ENCODE results near the gene MROH9.
"Not testable (repeated sequence)": the region's sequence is repeated elsewhere in the genome, so short reads cannot be mapped to it uniquely, and the experiment has no call there.

MROH9 gene

DNA sequence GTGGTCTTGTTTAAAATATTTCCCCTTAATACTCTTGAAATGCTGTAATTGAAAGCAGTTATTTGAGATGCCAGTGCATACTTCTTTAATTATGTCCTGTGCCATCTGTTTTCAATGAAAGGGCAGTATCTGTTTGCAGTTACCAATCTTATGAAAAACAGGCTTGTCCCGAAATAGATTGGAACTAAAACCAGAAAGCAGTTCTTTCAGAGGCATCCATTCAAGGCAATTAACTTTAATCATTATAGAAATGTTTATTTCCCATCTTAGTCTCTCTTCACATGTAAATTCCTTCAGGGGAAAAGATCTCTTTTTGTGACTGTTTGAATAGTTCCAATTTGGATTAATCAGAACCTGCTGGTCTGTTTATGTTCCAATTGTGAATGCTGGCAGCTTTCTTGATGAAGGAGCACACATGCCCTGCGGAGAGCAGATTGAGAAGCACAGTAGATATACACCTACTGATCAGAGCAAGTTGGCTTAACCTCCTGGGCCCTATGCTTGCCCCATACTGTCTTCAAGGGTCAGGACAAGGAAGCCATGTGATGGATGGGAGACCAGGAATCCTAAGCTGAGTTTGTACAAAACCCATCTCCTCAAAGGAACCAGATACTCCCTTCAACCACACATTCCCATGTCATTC lies 41.6 kb upstream of the MROH9 start:
- Histone ChIP-seq H3K27ac (no peak overlapping the region), H3K36me3 (no peaks in the 10 kb centered on the region), H3K9me3 (no peaks in the 10 kb centered on the region), H3K4me3 (ENCODE audit: low read depth in 1 of 2, low read length in 1 of 2) (no peak overlapping the region), H3K27me3 (no peaks in the 10 kb centered on the region), H3K4me1 (ENCODE audit: control insufficient read depth in 1 of 2, insufficient read depth in 1 of 2, low read depth in 1 of 2, low read length in 1 of 2) (no peaks in the 10 kb centered on the region)
- TF ChIP-seq, protein P1, sequence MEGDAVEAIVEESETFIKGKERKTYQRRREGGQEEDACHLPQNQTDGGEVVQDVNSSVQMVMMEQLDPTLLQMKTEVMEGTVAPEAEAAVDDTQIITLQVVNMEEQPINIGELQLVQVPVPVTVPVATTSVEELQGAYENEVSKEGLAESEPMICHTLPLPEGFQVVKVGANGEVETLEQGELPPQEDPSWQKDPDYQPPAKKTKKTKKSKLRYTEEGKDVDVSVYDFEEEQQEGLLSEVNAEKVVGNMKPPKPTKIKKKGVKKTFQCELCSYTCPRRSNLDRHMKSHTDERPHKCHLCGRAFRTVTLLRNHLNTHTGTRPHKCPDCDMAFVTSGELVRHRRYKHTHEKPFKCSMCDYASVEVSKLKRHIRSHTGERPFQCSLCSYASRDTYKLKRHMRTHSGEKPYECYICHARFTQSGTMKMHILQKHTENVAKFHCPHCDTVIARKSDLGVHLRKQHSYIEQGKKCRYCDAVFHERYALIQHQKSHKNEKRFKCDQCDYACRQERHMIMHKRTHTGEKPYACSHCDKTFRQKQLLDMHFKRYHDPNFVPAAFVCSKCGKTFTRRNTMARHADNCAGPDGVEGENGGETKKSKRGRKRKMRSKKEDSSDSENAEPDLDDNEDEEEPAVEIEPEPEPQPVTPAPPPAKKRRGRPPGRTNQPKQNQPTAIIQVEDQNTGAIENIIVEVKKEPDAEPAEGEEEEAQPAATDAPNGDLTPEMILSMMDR (IDR thresholded peaks at IDR 0.05), result no peak

DNA sequence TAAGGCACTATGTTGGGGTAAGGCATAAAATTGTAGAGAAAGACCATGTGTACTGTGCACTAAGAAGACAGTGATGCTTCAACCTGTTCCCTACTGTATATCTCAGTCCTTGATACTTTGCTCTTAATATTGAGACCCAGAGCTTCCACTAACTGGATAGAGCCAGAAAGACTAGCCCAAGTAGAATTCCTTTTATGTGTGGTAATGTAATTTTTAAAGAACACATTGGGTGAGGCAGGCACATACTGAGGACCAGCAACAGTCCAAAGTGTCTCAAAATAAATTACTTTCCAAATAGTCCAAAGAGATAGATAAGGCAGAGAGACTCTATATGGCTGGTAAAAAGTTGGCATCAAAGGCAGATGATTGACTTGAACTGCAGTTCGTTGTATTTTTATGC lies 31.4 kb upstream of the MROH9 start:
- TF ChIP-seq, protein P1 (IDR thresholded peaks at IDR 0.05), result no peak
- Histone ChIP-seq H3K9me3 (no peaks in the 10 kb centered on the region), H3K36me3 (no peaks in the 10 kb centered on the region), H3K4me1 (ENCODE audit: control insufficient read depth in 1 of 2, insufficient read depth in 1 of 2, low read depth in 1 of 2, low read length in 1 of 2) (no peaks in the 10 kb centered on the region), H3K27me3 (no peaks in the 10 kb centered on the region), H3K4me3 (ENCODE audit: low read depth in 1 of 2, low read length in 1 of 2) (no peak overlapping the region), H3K27ac (no peak overlapping the region)

DNA sequence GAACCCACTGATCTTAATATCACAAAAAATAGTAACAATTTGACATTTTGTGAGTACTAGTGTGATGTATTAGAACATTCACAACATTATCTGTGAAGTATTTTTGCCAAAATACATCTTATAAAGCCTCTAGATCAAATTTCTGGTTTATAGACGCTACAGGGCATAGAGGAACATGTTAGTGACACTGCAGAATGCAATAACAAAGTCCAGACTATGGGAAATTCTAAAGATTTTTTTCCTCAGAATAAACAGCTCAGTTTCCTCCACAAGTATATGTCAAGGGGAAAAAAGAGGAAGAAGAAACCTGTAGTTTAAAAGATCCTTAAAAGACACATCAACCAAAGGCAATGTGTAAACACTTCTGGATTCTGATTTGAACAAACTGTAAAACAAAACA lies 26.4 kb upstream of the MROH9 start:
- Histone ChIP-seq H3K4me1 (ENCODE audit: control insufficient read depth in 1 of 2, insufficient read depth in 1 of 2, low read depth in 1 of 2, low read length in 1 of 2) (no peaks in the 10 kb centered on the region), H3K4me3 (ENCODE audit: low read depth in 1 of 2, low read length in 1 of 2) (no peak overlapping the region), H3K27ac (no peak overlapping the region), H3K27me3 (no peaks in the 10 kb centered on the region), H3K36me3 (no peaks in the 10 kb centered on the region), H3K9me3 (no peaks in the 10 kb centered on the region)
- TF ChIP-seq, protein P1 (IDR thresholded peaks at IDR 0.05), result no peak

DNA sequence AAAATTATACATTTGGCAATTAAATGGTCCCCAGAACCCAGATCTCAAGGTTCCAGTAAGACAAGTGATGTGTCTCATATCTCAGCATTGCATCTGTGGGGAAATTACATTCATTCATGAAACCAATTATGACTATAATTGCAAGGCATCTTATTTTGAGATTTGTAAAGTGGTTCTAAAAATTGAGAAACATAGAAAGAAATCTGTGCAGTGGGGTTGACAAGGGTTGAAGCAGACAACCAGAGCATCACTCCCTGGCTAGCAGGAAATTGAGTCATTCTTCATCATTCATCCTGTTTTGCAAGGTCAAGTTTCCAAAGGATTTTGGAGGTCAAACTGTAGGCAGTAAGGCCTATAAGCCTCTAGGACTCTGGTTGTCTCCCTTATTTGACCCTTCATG lies 25.1 kb upstream of the MROH9 start:
- no peaks in the 10 kb centered on the region for H3K27me3 ChIP-seq
- H3K4me3 ChIP-seq (ENCODE audit: low read depth in 1 of 2, low read length in 1 of 2), result no peak overlapping the region
- no peaks in the 10 kb centered on the region for H3K4me1 ChIP-seq (ENCODE audit: control insufficient read depth in 1 of 2, insufficient read depth in 1 of 2, low read depth in 1 of 2, low read length in 1 of 2)
- no peaks in the 10 kb centered on the region for H3K36me3 ChIP-seq
- TF ChIP-seq, protein P1 (IDR thresholded peaks at IDR 0.05), result no peak
- H3K27ac ChIP-seq, result no peak overlapping the region
- no peaks in the 10 kb centered on the region for H3K9me3 ChIP-seq

- Histone ChIP-seq H3K9me3 (no peaks in the 10 kb centered on the region), H3K36me3 (no peaks in the 10 kb centered on the region), H3K27me3 (no peaks in the 10 kb centered on the region), H3K4me3 (ENCODE audit: low read depth in 1 of 2, low read length in 1 of 2) (no peak overlapping the region), H3K4me1 (ENCODE audit: control insufficient read depth in 1 of 2, insufficient read depth in 1 of 2, low read depth in 1 of 2, low read length in 1 of 2) (no peaks in the 10 kb centered on the region), H3K27ac (no peak overlapping the region)
- TF ChIP-seq, protein P1 (IDR thresholded peaks at IDR 0.05), result no peak
Observed at GRCh38 chr1:170917373-170917772, 18.0 kb upstream of the MROH9 start.

GRCh38 chr1:170924656-170925055 lies 10.7 kb upstream of the MROH9 start:
- not testable (repeated sequence) for H3K4me1 ChIP-seq (ENCODE audit: control insufficient read depth in 1 of 2, insufficient read depth in 1 of 2, low read depth in 1 of 2, low read length in 1 of 2); H3K36me3 ChIP-seq; H3K27me3 ChIP-seq; H3K4me3 ChIP-seq (ENCODE audit: low read depth in 1 of 2, low read length in 1 of 2); H3K27ac ChIP-seq; H3K9me3 ChIP-seq
